ENCODE measurements around the gene TCF7L1. TPM values are rescaled to one million over a fixed set of nuclear protein-coding genes. Genes with fewer than 3 reads are reported as not detected.

Gene TCF7L1
- total RNA-seq, 1 donor from 2014 or later = 7.1 TPM

- intact Hi-C loops (cut with micrococcal nuclease) = no loop called here
- DNase-seq (no peak), ATAC-seq (no peak)
Measured at GRCh38 chr2:85239102-85239501, 105.9 kb downstream of the TCF7L1 start.

- no peak for DNase-seq
- ATAC-seq = peak; percentile 72
Measured at GRCh38 chr2:85240055-85240454, 106.9 kb downstream of the TCF7L1 start.

GRCh38 chr2:85242321-85242720, 109.1 kb downstream of the TCF7L1 start:
- ATAC-seq (no peak), DNase-seq (no peak)
- intact Hi-C loops (cut with micrococcal nuclease) = loop anchor here (10.0 kb wide), 1 partner anchor 58 kb away; no protein-coding TSS in a partner anchor

More at GRCh38 chr2:85240055-85240454, 106.9 kb downstream of the TCF7L1 start:
- intact Hi-C loops (cut with micrococcal nuclease) = loop anchor here (10.0 kb wide), 1 partner anchor 55 kb away; no protein-coding TSS in a partner anchor

- ATAC-seq (peak; percentile 66), DNase-seq (peak; percentile 68)
- intact Hi-C loops (cut with micrococcal nuclease) = loop anchor here (10.0 kb wide), 1 partner anchor 59 kb away; no protein-coding TSS in a partner anchor
Measured at GRCh38 chr2:85243101-85244072, 110.2 kb downstream of the TCF7L1 start.

- no peak for DNase-seq
- ATAC-seq = no peak
- intact Hi-C loops (cut with micrococcal nuclease) = loop anchor here (10.0 kb wide), 1 partner anchor 60 kb away; no protein-coding TSS in a partner anchor
Measured at GRCh38 chr2:85244828-85245227, 111.6 kb downstream of the TCF7L1 start.

- no peak for DNase-seq
- intact Hi-C loops (cut with micrococcal nuclease) = loop anchor here (10.0 kb wide), 1 partner anchor 61 kb away; no protein-coding TSS in a partner anchor
- no peak for ATAC-seq
Measured at GRCh38 chr2:85245891-85246290, 112.7 kb downstream of the TCF7L1 start.

- intact Hi-C loops (cut with micrococcal nuclease) = loop anchor here (10.0 kb wide), 1 partner anchor 62 kb away; no protein-coding TSS in a partner anchor
- no peak for ATAC-seq
Measured at GRCh38 chr2:85246348-85246747, 113.2 kb downstream of the TCF7L1 start.

GRCh38 chr2:85247610-85248009, 114.4 kb downstream of the TCF7L1 start:
- intact Hi-C loops (cut with micrococcal nuclease) = loop anchor here (10.0 kb wide), 1 partner anchor 63 kb away; no protein-coding TSS in a partner anchor
- no peak for ATAC-seq
- DNase-seq = no peak

More at GRCh38 chr2:85246348-85246747, 113.2 kb downstream of the TCF7L1 start:
- no peak for DNase-seq

GRCh38 chr2:85248773-85249509, 115.7 kb downstream of the TCF7L1 start:
- DNase-seq = no peak
- intact Hi-C loops (cut with micrococcal nuclease) = loop anchor here (10.0 kb wide), 1 partner anchor 64 kb away; no protein-coding TSS in a partner anchor
- peak; percentile 74 for ATAC-seq

- ATAC-seq (no peak), DNase-seq (no peak)
- intact Hi-C loops (cut with micrococcal nuclease) = no loop called here
Measured at GRCh38 chr2:85250045-85250444, 116.9 kb downstream of the TCF7L1 start.

- DNase-seq (no peak), ATAC-seq (no peak)
- intact Hi-C loops (cut with micrococcal nuclease) = no loop called here
Measured at GRCh38 chr2:85251070-85251616, 118.0 kb downstream of the TCF7L1 start.

- intact Hi-C loops (cut with micrococcal nuclease) = no loop called here
- no peak for ATAC-seq
- DNase-seq = no peak
Measured at GRCh38 chr2:85253890-85254289, 120.7 kb downstream of the TCF7L1 start.

GRCh38 chr2:85254540-85255300, 121.5 kb downstream of the TCF7L1 start:
- ATAC-seq (no peak), DNase-seq (no peak)
- intact Hi-C loops (cut with micrococcal nuclease) = no loop called here

- no peak for DNase-seq
- ATAC-seq = peak; percentile 38
Measured at GRCh38 chr2:85255456-85255812, 122.2 kb downstream of the TCF7L1 start.

GRCh38 chr2:85255813-85256594, 122.8 kb downstream of the TCF7L1 start:
- ATAC-seq (peak; percentile 31), DNase-seq (no peak)
- intact Hi-C loops (cut with micrococcal nuclease) = no loop called here

More at GRCh38 chr2:85255456-85255812, 122.2 kb downstream of the TCF7L1 start:
- intact Hi-C loops (cut with micrococcal nuclease) = no loop called here

- DNase-seq (no peak), ATAC-seq (peak; percentile 13)
- intact Hi-C loops (cut with micrococcal nuclease) = no loop called here
Measured at GRCh38 chr2:85257359-85257969, 124.3 kb downstream of the TCF7L1 start.

GRCh38 chr2:85257970-85258605, 124.9 kb downstream of the TCF7L1 start:
- ATAC-seq = no peak
- no peak for DNase-seq
- intact Hi-C loops (cut with micrococcal nuclease) = no loop called here
